HEK293 (cell line): ENCODE data around the gene KIFBP.

ENCODE experiments used
- BCL11A ChIP-seq: fragments of 450-650 bp; formaldehyde crosslinking; IDR thresholded peaks from 2 replicates; pipeline ENCODE4 v1.5.1; 2016; ENCODE audit warnings: low read depth, missing biosample characterization, missing genetic modification characterization
- BCL11B ChIP-seq: fragments of 450-650 bp; formaldehyde crosslinking; IDR thresholded peaks from 2 replicates; pipeline ENCODE4 v1.5.1; 2016; ENCODE audit warnings: low read depth, missing biosample characterization, missing genetic modification characterization
- ZFP3 ChIP-seq: fragments of 450-650 bp; formaldehyde crosslinking; IDR thresholded peaks from 2 replicates; pipeline ENCODE4 v1.5.1; 2016; ENCODE audit warnings: low read depth, missing biosample characterization, missing genetic modification characterization
- ZNF184 ChIP-seq: fragments of 450-650 bp; IDR thresholded peaks from 2 replicates; pipeline ENCODE4 v1.5.1; 2018; ENCODE audit warnings: missing biosample characterization, mild to moderate bottlenecking, missing genetic modification characterization
- ZSCAN16 ChIP-seq: fragments of 450-650 bp; formaldehyde crosslinking; IDR thresholded peaks from 2 replicates; pipeline ENCODE4 v1.5.1; 2016; ENCODE audit warnings: missing biosample characterization, missing genetic modification characterization
- TF ChIP-seq, protein P1 (sequence below): fragments of 450-650 bp; formaldehyde crosslinking; IDR thresholded peaks from 2 replicates; pipeline ENCODE4 v1.5.1; 2016; ENCODE audit warnings: missing biosample characterization, missing genetic modification characterization
- TF ChIP-seq, protein P2 (sequence below): fragments of 450-650 bp; formaldehyde crosslinking; IDR thresholded peaks from 2 replicates; pipeline ENCODE4 v1.5.1; 2016; ENCODE audit warnings: missing biosample characterization, missing genetic modification characterization, low read depth
- TF ChIP-seq, protein P3 (sequence below): fragments of 450-650 bp; formaldehyde crosslinking; IDR thresholded peaks from 2 replicates; pipeline ENCODE4 v1.5.1; 2016; ENCODE audit warnings: missing biosample characterization, missing genetic modification characterization

DNA sequence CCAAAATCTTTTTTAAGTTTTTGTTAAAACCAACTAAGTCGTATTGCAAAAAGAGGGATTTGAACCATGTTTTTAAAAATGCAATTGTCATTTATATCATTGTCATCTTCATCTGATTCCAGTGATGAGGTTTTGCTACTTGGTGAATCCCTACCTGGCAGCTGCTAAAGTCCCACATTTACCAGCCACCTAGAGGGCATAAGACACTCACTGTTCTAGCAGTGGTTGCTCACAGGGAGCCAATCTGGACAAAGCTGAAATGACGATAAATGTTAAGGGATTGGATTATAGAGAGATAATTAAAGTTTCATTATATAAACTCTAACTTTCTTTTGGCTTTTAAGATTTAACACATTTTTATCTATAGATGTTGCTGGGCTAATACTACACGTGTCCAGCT is 18.7 kb downstream of the KIFBP start:
- TF ChIP-seq ZNF184 (tag by site-specific recombination) (no peak), ZSCAN16 (tag by site-specific recombination) (no peak), ZFP3 (no peak), BCL11B (tag by site-specific recombination) (no peak), BCL11A (no peak)
- TF ChIP-seq, protein P1, sequence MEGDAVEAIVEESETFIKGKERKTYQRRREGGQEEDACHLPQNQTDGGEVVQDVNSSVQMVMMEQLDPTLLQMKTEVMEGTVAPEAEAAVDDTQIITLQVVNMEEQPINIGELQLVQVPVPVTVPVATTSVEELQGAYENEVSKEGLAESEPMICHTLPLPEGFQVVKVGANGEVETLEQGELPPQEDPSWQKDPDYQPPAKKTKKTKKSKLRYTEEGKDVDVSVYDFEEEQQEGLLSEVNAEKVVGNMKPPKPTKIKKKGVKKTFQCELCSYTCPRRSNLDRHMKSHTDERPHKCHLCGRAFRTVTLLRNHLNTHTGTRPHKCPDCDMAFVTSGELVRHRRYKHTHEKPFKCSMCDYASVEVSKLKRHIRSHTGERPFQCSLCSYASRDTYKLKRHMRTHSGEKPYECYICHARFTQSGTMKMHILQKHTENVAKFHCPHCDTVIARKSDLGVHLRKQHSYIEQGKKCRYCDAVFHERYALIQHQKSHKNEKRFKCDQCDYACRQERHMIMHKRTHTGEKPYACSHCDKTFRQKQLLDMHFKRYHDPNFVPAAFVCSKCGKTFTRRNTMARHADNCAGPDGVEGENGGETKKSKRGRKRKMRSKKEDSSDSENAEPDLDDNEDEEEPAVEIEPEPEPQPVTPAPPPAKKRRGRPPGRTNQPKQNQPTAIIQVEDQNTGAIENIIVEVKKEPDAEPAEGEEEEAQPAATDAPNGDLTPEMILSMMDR: no peak
- TF ChIP-seq, protein P2, sequence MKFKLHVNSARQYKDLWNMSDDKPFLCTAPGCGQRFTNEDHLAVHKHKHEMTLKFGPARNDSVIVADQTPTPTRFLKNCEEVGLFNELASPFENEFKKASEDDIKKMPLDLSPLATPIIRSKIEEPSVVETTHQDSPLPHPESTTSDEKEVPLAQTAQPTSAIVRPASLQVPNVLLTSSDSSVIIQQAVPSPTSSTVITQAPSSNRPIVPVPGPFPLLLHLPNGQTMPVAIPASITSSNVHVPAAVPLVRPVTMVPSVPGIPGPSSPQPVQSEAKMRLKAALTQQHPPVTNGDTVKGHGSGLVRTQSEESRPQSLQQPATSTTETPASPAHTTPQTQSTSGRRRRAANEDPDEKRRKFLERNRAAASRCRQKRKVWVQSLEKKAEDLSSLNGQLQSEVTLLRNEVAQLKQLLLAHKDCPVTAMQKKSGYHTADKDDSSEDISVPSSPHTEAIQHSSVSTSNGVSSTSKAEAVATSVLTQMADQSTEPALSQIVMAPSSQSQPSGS (tag by site-specific recombination): no peak
- TF ChIP-seq, protein P3, sequence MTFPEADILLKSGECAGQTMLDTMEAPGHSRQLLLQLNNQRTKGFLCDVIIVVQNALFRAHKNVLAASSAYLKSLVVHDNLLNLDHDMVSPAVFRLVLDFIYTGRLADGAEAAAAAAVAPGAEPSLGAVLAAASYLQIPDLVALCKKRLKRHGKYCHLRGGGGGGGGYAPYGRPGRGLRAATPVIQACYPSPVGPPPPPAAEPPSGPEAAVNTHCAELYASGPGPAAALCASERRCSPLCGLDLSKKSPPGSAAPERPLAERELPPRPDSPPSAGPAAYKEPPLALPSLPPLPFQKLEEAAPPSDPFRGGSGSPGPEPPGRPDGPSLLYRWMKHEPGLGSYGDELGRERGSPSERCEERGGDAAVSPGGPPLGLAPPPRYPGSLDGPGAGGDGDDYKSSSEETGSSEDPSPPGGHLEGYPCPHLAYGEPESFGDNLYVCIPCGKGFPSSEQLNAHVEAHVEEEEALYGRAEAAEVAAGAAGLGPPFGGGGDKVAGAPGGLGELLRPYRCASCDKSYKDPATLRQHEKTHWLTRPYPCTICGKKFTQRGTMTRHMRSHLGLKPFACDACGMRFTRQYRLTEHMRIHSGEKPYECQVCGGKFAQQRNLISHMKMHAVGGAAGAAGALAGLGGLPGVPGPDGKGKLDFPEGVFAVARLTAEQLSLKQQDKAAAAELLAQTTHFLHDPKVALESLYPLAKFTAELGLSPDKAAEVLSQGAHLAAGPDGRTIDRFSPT (tag by site-specific recombination): no peak
